ENCODE data around the gene BTD. TPM values are rescaled to one million over a fixed set of nuclear protein-coding genes. Genes with fewer than 3 reads are reported as not detected.
A peak's percentile ranks its signal among the peaks of the same experiment; 100 is the strongest.

The BTD gene
- total RNA-seq, 1 donor from 2014 or later, result 9.7 TPM

GRCh38 chr3:15558581-15558980 is 43.0 kb upstream of the BTD start:
- TF ChIP-seq CTCF (IDR thresholded peaks at IDR 0.05; ENCODE audit: insufficient read depth, low read length, severe bottlenecking), result no peak
- Histone ChIP-seq H3K27me3 (ENCODE audit: control insufficient read depth, insufficient read depth, low read length) (no peaks in the 10 kb centered on the region), H3K4me3 (ENCODE audit: low read depth, low read length) (no peak overlapping the region), H3K36me3 (ENCODE audit: control insufficient read depth, insufficient read depth, low read length) (peaks cover 4% of the 10 kb centered on the region)
- DNase-seq (ENCODE audit: low read depth) (no peak), FAIRE-seq (no peak)

GRCh38 chr3:15562560-15562959 is 39.0 kb upstream of the BTD start:
- no peaks in the 10 kb centered on the region for H3K27me3 ChIP-seq (ENCODE audit: control insufficient read depth, insufficient read depth, low read length)
- DNase-seq (ENCODE audit: low read depth), result no peak
- peak; percentile 55 for FAIRE-seq
- H3K4me3 ChIP-seq (ENCODE audit: low read depth, low read length), result no peak overlapping the region
- H3K36me3 ChIP-seq (ENCODE audit: control insufficient read depth, insufficient read depth, low read length), result peaks cover 5% of the 10 kb centered on the region
- TF ChIP-seq CTCF (IDR thresholded peaks at IDR 0.05; ENCODE audit: insufficient read depth, low read length, severe bottlenecking), result no peak

- no peak for TF ChIP-seq CTCF (IDR thresholded peaks at IDR 0.05; ENCODE audit: insufficient read depth, low read length, severe bottlenecking)
- H3K27me3 ChIP-seq (ENCODE audit: control insufficient read depth, insufficient read depth, low read length), result no peaks in the 10 kb centered on the region
- DNase-seq (ENCODE audit: low read depth) (no peak), FAIRE-seq (no peak)
- peaks cover 8% of the 10 kb centered on the region for H3K36me3 ChIP-seq (ENCODE audit: control insufficient read depth, insufficient read depth, low read length)
- H3K4me3 ChIP-seq (ENCODE audit: low read depth, low read length), result no peak overlapping the region
Measured at GRCh38 chr3:15563190-15563589, 38.4 kb upstream of the BTD start.

- Histone ChIP-seq H3K27me3 (ENCODE audit: control insufficient read depth, insufficient read depth, low read length) (no peaks in the 10 kb centered on the region), H3K36me3 (ENCODE audit: control insufficient read depth, insufficient read depth, low read length) (peaks cover 3% of the 10 kb centered on the region), H3K4me3 (ENCODE audit: low read depth, low read length) (no peak overlapping the region)
- no peak for TF ChIP-seq CTCF (IDR thresholded peaks at IDR 0.05; ENCODE audit: insufficient read depth, low read length, severe bottlenecking)
- DNase-seq (ENCODE audit: low read depth) (no peak), FAIRE-seq (no peak)
Measured at GRCh38 chr3:15572138-15572537, 29.4 kb upstream of the BTD start.

GRCh38 chr3:15575446-15575845 is 26.1 kb upstream of the BTD start:
- TF ChIP-seq CTCF (IDR thresholded peaks at IDR 0.05; ENCODE audit: insufficient read depth, low read length, severe bottlenecking), result no peak
- FAIRE-seq (no peak), DNase-seq (ENCODE audit: low read depth) (no peak)
- H3K27me3 ChIP-seq (ENCODE audit: control insufficient read depth, insufficient read depth, low read length), result no peaks in the 10 kb centered on the region
- H3K4me3 ChIP-seq (ENCODE audit: low read depth, low read length), result no peak overlapping the region
- H3K36me3 ChIP-seq (ENCODE audit: control insufficient read depth, insufficient read depth, low read length), result no peaks in the 10 kb centered on the region

GRCh38 chr3:15576475-15576874 is 25.1 kb upstream of the BTD start:
- no peak for FAIRE-seq
- H3K4me3 ChIP-seq (ENCODE audit: low read depth, low read length), result no peak overlapping the region

More at GRCh38 chr3:15576475-15576874, 25.1 kb upstream of the BTD start:
- Histone ChIP-seq H3K27me3 (ENCODE audit: control insufficient read depth, insufficient read depth, low read length) (no peaks in the 10 kb centered on the region), H3K36me3 (ENCODE audit: control insufficient read depth, insufficient read depth, low read length) (no peaks in the 10 kb centered on the region)
- no peak for DNase-seq (ENCODE audit: low read depth)
- no peak for TF ChIP-seq CTCF (IDR thresholded peaks at IDR 0.05; ENCODE audit: insufficient read depth, low read length, severe bottlenecking)

Measured in bronchial epithelial cell (primary cell).